ENCODE measurements around the gene CARS2. TPM values are rescaled to one million over a fixed set of nuclear protein-coding genes. Genes with fewer than 3 reads are reported as not detected.

Gene CARS2
- polyA plus RNA-seq, 1 donor (not counting 4 experiments of a cell fraction or from before 2014, with no cell fraction given), result 90.0 TPM

DNA sequence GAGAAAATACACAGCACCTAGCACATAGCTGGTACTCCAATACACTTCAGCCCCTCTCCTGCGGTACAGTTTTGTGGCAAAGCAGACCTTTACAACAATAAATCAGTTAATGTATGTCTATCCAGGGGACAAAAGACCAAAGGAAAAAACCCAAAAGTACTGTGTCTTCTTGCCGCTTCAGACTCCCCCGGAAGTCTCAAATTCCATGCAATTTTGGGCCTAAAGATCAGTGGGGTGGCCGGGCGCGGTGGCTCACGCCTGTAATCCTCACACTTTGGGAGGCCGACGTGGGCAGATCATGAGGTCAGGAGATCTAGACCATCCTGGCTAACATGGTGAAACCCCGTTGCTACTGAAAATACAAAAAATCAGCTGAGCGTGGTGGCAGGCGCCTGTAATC, 16.2 kb downstream of the CARS2 start:
- H4K20me1 ChIP-seq (ENCODE audit: control insufficient read depth, extremely low read depth, insufficient read depth, low read length), result no peaks in the 10 kb centered on the region
- peaks cover 26 to 33% of the 10 kb centered on the region in 2 experiments for H3K36me3 ChIP-seq (ENCODE audit: control insufficient read depth in 2 of 2, extremely low read depth in 1 of 2, insufficient read depth in 2 of 2, low read length in 2 of 2)
- H3K79me2 ChIP-seq (ENCODE audit: control insufficient read depth, insufficient read depth, low read length), result peaks cover 3% of the 10 kb centered on the region
- no peak overlapping the region for H3K4me3 ChIP-seq (ENCODE audit: control insufficient read depth in 2 of 3, extremely low read depth in 1 of 3, insufficient read depth in 2 of 3, low read depth in 1 of 3, low read length in 3 of 3)
- no peaks in the 10 kb centered on the region for H3K9me1 ChIP-seq (ENCODE audit: control insufficient read depth, extremely low read depth, insufficient read depth, low read length)
- H3K27me3 ChIP-seq (ENCODE audit: control insufficient read depth, extremely low read depth, insufficient read depth, low read length), result no peaks in the 10 kb centered on the region
- DNase-seq (ENCODE audit: low read depth, low spot score) (no peak), FAIRE-seq (no peak)
- TF ChIP-seq EZH2 (IDR thresholded peaks at IDR 0.05; ENCODE audit: low read length), result no peak
- TF ChIP-seq, protein P1, sequence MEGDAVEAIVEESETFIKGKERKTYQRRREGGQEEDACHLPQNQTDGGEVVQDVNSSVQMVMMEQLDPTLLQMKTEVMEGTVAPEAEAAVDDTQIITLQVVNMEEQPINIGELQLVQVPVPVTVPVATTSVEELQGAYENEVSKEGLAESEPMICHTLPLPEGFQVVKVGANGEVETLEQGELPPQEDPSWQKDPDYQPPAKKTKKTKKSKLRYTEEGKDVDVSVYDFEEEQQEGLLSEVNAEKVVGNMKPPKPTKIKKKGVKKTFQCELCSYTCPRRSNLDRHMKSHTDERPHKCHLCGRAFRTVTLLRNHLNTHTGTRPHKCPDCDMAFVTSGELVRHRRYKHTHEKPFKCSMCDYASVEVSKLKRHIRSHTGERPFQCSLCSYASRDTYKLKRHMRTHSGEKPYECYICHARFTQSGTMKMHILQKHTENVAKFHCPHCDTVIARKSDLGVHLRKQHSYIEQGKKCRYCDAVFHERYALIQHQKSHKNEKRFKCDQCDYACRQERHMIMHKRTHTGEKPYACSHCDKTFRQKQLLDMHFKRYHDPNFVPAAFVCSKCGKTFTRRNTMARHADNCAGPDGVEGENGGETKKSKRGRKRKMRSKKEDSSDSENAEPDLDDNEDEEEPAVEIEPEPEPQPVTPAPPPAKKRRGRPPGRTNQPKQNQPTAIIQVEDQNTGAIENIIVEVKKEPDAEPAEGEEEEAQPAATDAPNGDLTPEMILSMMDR (optimal IDR thresholded peaks at IDR 0.05 in 1 of 3, IDR thresholded peaks at IDR 0.05 in 1 of 3, conservative IDR thresholded peaks at IDR 0.05 in 1 of 3; ENCODE audit: extremely low read depth in 1 of 3, insufficient read depth in 2 of 3, low read length in 3 of 3), result no peak
- no peak overlapping the region for H2AFZ ChIP-seq (ENCODE audit: control insufficient read depth, low read length)
- no peak overlapping the region for H3K4me2 ChIP-seq (ENCODE audit: control insufficient read depth, extremely low read depth, insufficient read depth, low read depth, low read length)
- no peaks in the 10 kb centered on the region for H3K9me3 ChIP-seq (ENCODE audit: control insufficient read depth, low read depth, low read length)
- H3K9ac ChIP-seq (ENCODE audit: control insufficient read depth, extremely low read depth, insufficient read depth, low read length), result no peak overlapping the region
- no peak overlapping the region for H3K27ac ChIP-seq (ENCODE audit: control insufficient read depth, insufficient read depth, low read length)
- no peaks in the 10 kb centered on the region for H3K4me1 ChIP-seq (ENCODE audit: control insufficient read depth, extremely low read depth, insufficient read depth, low read length)
- dilution Hi-C loops (cut with MboI; ENCODE audit: extremely low pct_ligation_motif_present, low sequenced_read_pairs), result no loop called here

GRCh38 chr13:110689041-110689440, 16.9 kb downstream of the CARS2 start:
- H3K27me3 ChIP-seq (ENCODE audit: control insufficient read depth, extremely low read depth, insufficient read depth, low read length), result no peaks in the 10 kb centered on the region
- no peak overlapping the region for H2AFZ ChIP-seq (ENCODE audit: control insufficient read depth, low read length)
- no peak overlapping the region for H3K4me2 ChIP-seq (ENCODE audit: control insufficient read depth, extremely low read depth, insufficient read depth, low read depth, low read length)
- no peak overlapping the region for H3K4me3 ChIP-seq (ENCODE audit: control insufficient read depth in 2 of 3, extremely low read depth in 1 of 3, insufficient read depth in 2 of 3, low read depth in 1 of 3, low read length in 3 of 3)
- no peak overlapping the region for H3K27ac ChIP-seq (ENCODE audit: control insufficient read depth, insufficient read depth, low read length)
- no peak for TF ChIP-seq EZH2 (IDR thresholded peaks at IDR 0.05; ENCODE audit: low read length)
- TF ChIP-seq, protein P1 (optimal IDR thresholded peaks at IDR 0.05 in 1 of 3, IDR thresholded peaks at IDR 0.05 in 1 of 3, conservative IDR thresholded peaks at IDR 0.05 in 1 of 3; ENCODE audit: extremely low read depth in 1 of 3, insufficient read depth in 2 of 3, low read length in 3 of 3), result no peak
- peaks cover 25 to 36% of the 10 kb centered on the region in 2 experiments for H3K36me3 ChIP-seq (ENCODE audit: control insufficient read depth in 2 of 2, extremely low read depth in 1 of 2, insufficient read depth in 2 of 2, low read length in 2 of 2)
- dilution Hi-C loops (cut with MboI; ENCODE audit: extremely low pct_ligation_motif_present, low sequenced_read_pairs), result no loop called here
- no peaks in the 10 kb centered on the region for H3K9me3 ChIP-seq (ENCODE audit: control insufficient read depth, low read depth, low read length)
- H3K4me1 ChIP-seq (ENCODE audit: control insufficient read depth, extremely low read depth, insufficient read depth, low read length), result no peaks in the 10 kb centered on the region
- no peak for DNase-seq (ENCODE audit: low read depth, low spot score)
- H4K20me1 ChIP-seq (ENCODE audit: control insufficient read depth, extremely low read depth, insufficient read depth, low read length), result no peaks in the 10 kb centered on the region
- no peaks in the 10 kb centered on the region for H3K9me1 ChIP-seq (ENCODE audit: control insufficient read depth, extremely low read depth, insufficient read depth, low read length)
- H3K79me2 ChIP-seq (ENCODE audit: control insufficient read depth, insufficient read depth, low read length), result peaks cover 3% of the 10 kb centered on the region
- no peak overlapping the region for H3K9ac ChIP-seq (ENCODE audit: control insufficient read depth, extremely low read depth, insufficient read depth, low read length)
- no peak for FAIRE-seq
